SK-N-SH treated with all-trans-retinoic acid at 6 μM for 48 hours (cell line): ENCODE results near the gene RBM19.

Source experiments
- ATAC-seq: fragments of 200-7000 bp; cut with Tn5 transposase; 3 replicates; pipeline ENCODE4 v1.9.1; 2020; ENCODE audit warnings: mild to moderate bottlenecking, moderate library complexity
- ARNTL ChIP-seq: fragments of 450-650 bp; formaldehyde crosslinking; IDR thresholded peaks from 2 replicates; pipeline ENCODE4 v1.5.0; 2020; ENCODE audit warnings: low read depth, mild to moderate bottlenecking, moderate library complexity, borderline replicate concordance
- CREB5 ChIP-seq: fragments of 250-450 bp; sonication (Bioruptor Pico); IDR thresholded peaks from 2 replicates; pipeline ENCODE4 v1.5.1; 2020; ENCODE audit warnings: low read depth, mild to moderate bottlenecking, moderate library complexity
- GLIS3 ChIP-seq: fragments of 250-450 bp; sonication (Bioruptor Pico); IDR thresholded peaks from 2 replicates; pipeline ENCODE4 v1.5.0; 2020; ENCODE audit warnings: mild to moderate bottlenecking, moderate library complexity
- ISL1 ChIP-seq: fragments of 250-450 bp; sonication (Bioruptor Pico); IDR thresholded peaks from 2 replicates; pipeline ENCODE4 v2.1.2; 2022; ENCODE audit warnings: mild to moderate bottlenecking, moderate library complexity
- OSR1 ChIP-seq: fragments of 250-450 bp; sonication (Bioruptor Pico); IDR thresholded peaks from 2 replicates; pipeline ENCODE4 v1.8.0; 2022; ENCODE audit warnings: moderate library complexity, mild to moderate bottlenecking, inconsistent platforms
- PATZ1 ChIP-seq: fragments of 250-450 bp; sonication (Bioruptor Pico); IDR thresholded peaks from 2 replicates; pipeline ENCODE4 v1.8.0; 2020; ENCODE audit warnings: mild to moderate bottlenecking, moderate library complexity, borderline replicate concordance
- POU6F1 ChIP-seq: fragments of 250-450 bp; sonication (Bioruptor Pico); IDR thresholded peaks from 2 replicates; pipeline ENCODE4 v1.8.0; 2021; ENCODE audit warnings: low read depth, mild to moderate bottlenecking, moderate library complexity, borderline replicate concordance
- PPARA ChIP-seq: fragments of 250-450 bp; sonication (Bioruptor Pico); IDR thresholded peaks from 2 replicates; pipeline ENCODE4 v1.5.0; 2020; ENCODE audit warnings: mild to moderate bottlenecking, borderline replicate concordance
- RARB ChIP-seq: fragments of 250-450 bp; sonication (Bioruptor Pico); IDR thresholded peaks from 2 replicates; pipeline ENCODE4 v1.8.0; 2021; ENCODE audit warnings: mild to moderate bottlenecking, moderate library complexity
- SNAI2 ChIP-seq: fragments of 250-450 bp; sonication (Bioruptor Pico); IDR thresholded peaks from 2 replicates; pipeline ENCODE4 v1.5.0; 2020; ENCODE audit warnings: mild to moderate bottlenecking, moderate library complexity
- TOX ChIP-seq: fragments of 250-450 bp; sonication (Bioruptor Pico); IDR thresholded peaks from 2 replicates; pipeline ENCODE4 v1.8.0; 2021; ENCODE audit warnings: mild to moderate bottlenecking, moderate library complexity, borderline replicate concordance
- TSHZ2 ChIP-seq: fragments of 250-450 bp; sonication (Bioruptor Pico); IDR thresholded peaks from 2 replicates; pipeline ENCODE4 v1.5.0; 2020; ENCODE audit warnings: mild to moderate bottlenecking, moderate library complexity
- ZFP30 ChIP-seq: fragments of 450-650 bp; formaldehyde crosslinking; IDR thresholded peaks from 2 replicates; pipeline ENCODE4 v1.5.0; 2022; ENCODE audit warnings: mild to moderate bottlenecking, moderate library complexity
- ZNF565 ChIP-seq: fragments of 450-650 bp; formaldehyde crosslinking; conservative IDR thresholded peaks from 2 replicates; pipeline ENCODE4 v1.5.0; 2020; ENCODE audit warnings: low read depth, mild to moderate bottlenecking, moderate library complexity
- ZNF70 ChIP-seq: fragments of 450-650 bp; formaldehyde crosslinking; IDR thresholded peaks from 2 replicates; pipeline ENCODE4 v1.5.0; 2020; ENCODE audit warnings: mild to moderate bottlenecking, moderate library complexity
- ZNF8 ChIP-seq: fragments of 450-650 bp; formaldehyde crosslinking; IDR thresholded peaks from 2 replicates; pipeline ENCODE4 v1.5.0; 2020; ENCODE audit warnings: mild to moderate bottlenecking, moderate library complexity

Gene RBM19

GRCh38 chr12:114013575-114014345 lies 47.6 kb upstream of the RBM19 start:
- TF ChIP-seq POU6F1 (CRISPR knock-in tag) (no peak), CREB5 (CRISPR knock-in tag) (no peak), ISL1 (CRISPR knock-in tag) (no peak), ZNF8 (CRISPR knock-in tag) (no peak)
- TF ChIP-seq, all 23 proteins: peak for 0
- ATAC-seq: 0 out of 3 replicates have a peak, but pooled peaks have one; percentile 28

GRCh38 chr12:114012744-114013431 lies 46.8 kb upstream of the RBM19 start:
- TF ChIP-seq SNAI2 (CRISPR knock-in tag): no peak
- no peak for TF ChIP-seq PPARA (CRISPR knock-in tag)
- TF ChIP-seq OSR1 (CRISPR knock-in tag): no peak
- TF ChIP-seq PATZ1 (CRISPR knock-in tag): no peak
- TF ChIP-seq RARB: no peak
- no peak for TF ChIP-seq TOX (CRISPR knock-in tag)
- TF ChIP-seq ZNF8 (CRISPR knock-in tag): no peak
- TF ChIP-seq ZNF70 (CRISPR knock-in tag): no peak
- TF ChIP-seq, all 23 proteins: peak for 0

GRCh38 chr12:114011711-114012110 lies 45.6 kb upstream of the RBM19 start:
- ATAC-seq: no peak
- TF ChIP-seq PATZ1 (CRISPR knock-in tag) (no peak), SNAI2 (CRISPR knock-in tag) (no peak), TSHZ2 (CRISPR knock-in tag) (no peak), ZNF565 (CRISPR knock-in tag) (no peak), GLIS3 (CRISPR knock-in tag) (no peak), PPARA (CRISPR knock-in tag) (no peak), ZNF70 (CRISPR knock-in tag) (no peak), ARNTL (no peak), TOX (CRISPR knock-in tag) (no peak), ZFP30 (CRISPR knock-in tag) (no peak)
- TF ChIP-seq, all 23 proteins: peak for 0

More at GRCh38 chr12:114012744-114013431, 46.8 kb upstream of the RBM19 start:
- ATAC-seq: no peak
